ENCODE data around the gene CHMP1A. TPM values are rescaled to one million over a fixed set of nuclear protein-coding genes. Genes with fewer than 3 reads are reported as not detected.

The CHMP1A gene
- total RNA-seq, 1 donor from 2014 or later, result 80.0 TPM

DNA sequence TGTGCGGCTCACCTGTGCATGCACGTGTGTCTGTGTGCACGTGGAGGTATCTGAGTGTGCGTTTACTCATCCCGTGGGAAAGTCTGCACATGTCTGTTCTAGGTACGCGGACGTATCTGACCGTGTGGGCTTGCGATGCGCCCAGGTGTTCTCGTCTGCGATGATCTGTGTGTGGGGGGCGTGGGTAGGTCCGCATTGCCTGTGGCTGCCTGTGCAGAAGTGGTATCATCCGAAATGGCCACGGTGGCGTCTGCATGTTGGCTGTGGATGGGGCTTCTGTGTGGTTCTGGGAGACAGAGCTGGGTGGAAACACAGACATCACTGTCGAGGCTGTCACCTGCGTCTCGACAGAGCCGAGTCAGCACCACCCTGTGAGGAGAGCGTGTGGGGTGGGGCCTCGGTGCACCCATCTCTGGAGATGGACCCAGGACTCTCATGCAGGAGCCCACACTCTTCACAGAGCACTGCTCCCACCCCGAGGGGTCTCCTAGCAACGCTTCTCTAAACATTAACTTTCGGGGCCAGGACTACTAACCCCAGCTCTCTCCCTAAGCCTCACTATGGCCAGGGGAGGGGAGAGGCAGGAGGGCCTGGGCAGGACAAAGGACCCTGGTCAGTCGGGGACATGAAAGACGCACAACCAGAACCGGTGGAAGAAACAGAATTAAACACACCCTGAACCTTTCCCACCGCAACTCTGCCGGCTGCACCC is 35.7 kb downstream of the CHMP1A start:
- H3K4me3 Mint-ChIP-seq (ENCODE audit: low read depth), result no peak overlapping the region
- no peaks in the 10 kb centered on the region for H3K36me3 Mint-ChIP-seq (ENCODE audit: low read depth)
- DNase-seq (ENCODE audit: low spot score), result no peak
- peaks cover 4% of the 10 kb centered on the region for H3K9me3 Mint-ChIP-seq
- no peaks in the 10 kb centered on the region for H3K4me1 Mint-ChIP-seq (ENCODE audit: low read depth)
- H3K27ac Mint-ChIP-seq, result no peak overlapping the region
- intact Hi-C loops (cut with micrococcal nuclease), result no loop called here
- H3K27me3 Mint-ChIP-seq (ENCODE audit: low read depth), result peaks cover 19% of the 10 kb centered on the region

DNA sequence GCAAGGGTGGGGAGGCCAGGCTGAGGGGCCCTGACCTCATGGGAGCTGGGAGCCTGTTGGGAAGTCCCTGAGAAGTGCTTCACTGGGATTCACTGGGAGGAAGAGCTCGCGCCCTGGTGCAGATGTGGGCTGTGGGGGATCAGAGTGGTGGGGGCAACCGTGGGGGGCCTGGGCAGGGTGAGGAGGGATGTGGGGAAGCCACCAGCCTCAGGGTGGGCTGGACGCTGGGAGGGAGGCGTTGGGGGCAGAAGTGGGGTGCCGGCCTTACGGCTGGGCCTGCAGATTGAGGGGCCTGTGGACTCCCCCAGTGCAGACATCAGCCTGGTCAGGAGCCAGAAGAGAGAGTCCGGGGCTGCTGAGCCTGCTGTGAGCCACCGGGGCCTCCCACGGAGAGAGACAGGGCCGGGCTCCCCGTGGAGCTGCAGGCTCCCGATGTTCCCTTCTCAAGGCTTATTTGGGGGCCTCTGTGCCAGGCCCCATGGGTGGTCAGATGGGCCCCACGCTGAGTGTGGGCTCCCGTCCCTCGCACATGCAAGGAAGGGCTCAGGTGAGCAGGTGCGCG is 36.3 kb downstream of the CHMP1A start:
- H3K27ac Mint-ChIP-seq, result no peak overlapping the region
- peaks cover 19% of the 10 kb centered on the region for H3K27me3 Mint-ChIP-seq (ENCODE audit: low read depth)
- no peak for DNase-seq (ENCODE audit: low spot score)
- peaks cover 9% of the 10 kb centered on the region for H3K9me3 Mint-ChIP-seq
- peaks cover 3% of the 10 kb centered on the region for H3K36me3 Mint-ChIP-seq (ENCODE audit: low read depth)
- H3K4me3 Mint-ChIP-seq (ENCODE audit: low read depth), result no peak overlapping the region
- intact Hi-C loops (cut with micrococcal nuclease), result no loop called here
- H3K4me1 Mint-ChIP-seq (ENCODE audit: low read depth), result peaks cover 4% of the 10 kb centered on the region

DNA sequence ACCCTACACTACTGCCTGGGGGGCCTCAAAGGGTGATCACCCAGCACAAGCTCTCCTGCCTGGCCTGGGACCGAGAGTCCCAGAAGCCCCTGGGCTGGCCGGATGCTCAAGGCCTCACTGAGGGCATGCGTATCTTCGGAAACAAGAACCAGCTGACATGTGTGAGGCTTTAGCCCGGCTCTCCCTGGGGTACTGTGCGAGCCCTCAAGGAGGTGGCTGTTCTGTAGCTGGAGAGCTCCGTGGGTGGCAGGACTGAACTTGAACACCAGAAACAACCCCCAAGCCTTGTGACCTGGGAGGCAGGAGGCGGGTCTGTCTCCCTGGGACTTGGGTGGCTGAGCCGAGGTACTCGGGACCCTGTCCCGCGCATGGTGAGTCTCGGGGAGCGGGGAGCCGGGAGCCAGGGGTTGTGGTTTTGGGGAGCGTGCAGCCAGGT is 37.1 kb downstream of the CHMP1A start:
- peaks cover 4% of the 10 kb centered on the region for H3K4me1 Mint-ChIP-seq (ENCODE audit: low read depth)
- peaks cover 9% of the 10 kb centered on the region for H3K9me3 Mint-ChIP-seq
- no peak overlapping the region for H3K27ac Mint-ChIP-seq
- intact Hi-C loops (cut with micrococcal nuclease), result no loop called here
- H3K36me3 Mint-ChIP-seq (ENCODE audit: low read depth), result peaks cover 3% of the 10 kb centered on the region
- H3K4me3 Mint-ChIP-seq (ENCODE audit: low read depth), result no peak overlapping the region
- no peak for DNase-seq (ENCODE audit: low spot score)
- peaks cover 19% of the 10 kb centered on the region for H3K27me3 Mint-ChIP-seq (ENCODE audit: low read depth)

DNA sequence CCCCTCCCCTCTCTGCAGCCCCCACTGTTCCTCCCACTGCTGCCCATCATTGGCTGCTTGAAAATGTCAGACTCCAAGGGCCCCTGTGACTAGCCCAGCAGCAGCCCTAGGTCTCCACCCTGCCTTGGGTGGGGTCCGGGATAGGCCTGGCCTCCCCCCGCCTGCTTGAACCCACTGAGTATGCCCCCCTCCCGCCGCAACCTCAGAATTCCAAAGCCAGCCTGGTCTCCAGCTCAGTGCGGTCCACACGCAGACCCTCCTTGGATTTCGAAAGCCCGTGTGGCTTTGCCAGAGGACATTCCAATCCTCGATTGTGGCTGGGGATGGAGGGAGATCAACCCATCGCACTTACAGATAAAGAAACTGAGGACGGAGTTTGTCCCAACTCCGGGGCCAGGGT is 37.7 kb downstream of the CHMP1A start:
- H3K4me1 Mint-ChIP-seq (ENCODE audit: low read depth), result peaks cover 4% of the 10 kb centered on the region
- H3K9me3 Mint-ChIP-seq, result peaks cover 9% of the 10 kb centered on the region
- DNase-seq (ENCODE audit: low spot score), result no peak
- peaks cover 3% of the 10 kb centered on the region for H3K36me3 Mint-ChIP-seq (ENCODE audit: low read depth)
- intact Hi-C loops (cut with micrococcal nuclease), result no loop called here
- H3K27me3 Mint-ChIP-seq (ENCODE audit: low read depth), result peaks cover 13% of the 10 kb centered on the region
- H3K27ac Mint-ChIP-seq, result no peak overlapping the region
- no peak overlapping the region for H3K4me3 Mint-ChIP-seq (ENCODE audit: low read depth)

DNA sequence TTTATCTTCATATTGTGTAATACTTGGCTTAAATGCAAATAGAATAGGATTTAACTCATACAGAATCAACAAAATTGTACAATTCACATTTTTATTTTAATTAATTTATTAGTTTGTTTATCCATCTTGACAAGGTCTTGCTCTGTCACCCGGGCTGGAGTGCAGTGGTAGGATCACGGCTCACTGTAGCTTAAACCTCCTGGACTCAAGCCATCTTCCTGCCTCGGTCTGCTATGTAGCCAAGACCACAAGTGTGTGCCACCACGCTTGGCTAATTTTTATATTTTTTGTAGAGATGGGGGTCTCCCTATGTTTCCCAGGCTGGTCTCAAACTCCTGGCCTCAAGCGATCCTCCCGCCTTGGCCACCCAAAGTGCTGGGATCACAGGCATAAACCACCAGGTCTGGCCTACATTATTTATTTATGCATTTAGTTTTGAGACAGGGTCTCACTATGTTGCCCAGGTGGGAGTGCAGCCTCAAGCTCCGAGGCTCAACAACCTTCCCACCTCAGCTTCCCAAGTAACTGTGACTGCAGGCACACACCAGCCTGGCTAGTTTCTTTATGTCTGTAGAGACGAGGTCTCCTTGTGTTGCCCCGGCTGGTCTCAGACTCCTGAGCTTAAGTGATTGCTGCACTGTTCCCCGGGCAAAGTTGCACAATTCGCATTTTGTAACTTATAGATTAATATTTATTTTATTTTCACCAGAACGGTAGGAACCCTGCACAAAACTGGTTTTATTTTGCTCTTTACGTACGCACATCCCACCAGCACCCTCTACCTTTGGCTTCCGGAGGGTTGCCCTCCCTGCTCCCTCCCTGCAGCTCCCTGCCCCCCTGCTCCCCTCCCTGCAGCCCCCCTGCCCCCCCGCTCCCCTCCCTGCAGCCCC is 39.2 kb downstream of the CHMP1A start:
- intact Hi-C loops (cut with micrococcal nuclease), result no loop called here
- Mint-ChIP-seq H3K27me3 (ENCODE audit: low read depth) (peaks cover 5% of the 10 kb centered on the region), H3K4me1 (ENCODE audit: low read depth) (peaks cover 4% of the 10 kb centered on the region), H3K36me3 (ENCODE audit: low read depth) (peaks cover 3% of the 10 kb centered on the region), H3K4me3 (ENCODE audit: low read depth) (no peak overlapping the region), H3K9me3 (peaks cover 9% of the 10 kb centered on the region), H3K27ac (no peak overlapping the region)
- DNase-seq (ENCODE audit: low spot score), result no peak

DNA sequence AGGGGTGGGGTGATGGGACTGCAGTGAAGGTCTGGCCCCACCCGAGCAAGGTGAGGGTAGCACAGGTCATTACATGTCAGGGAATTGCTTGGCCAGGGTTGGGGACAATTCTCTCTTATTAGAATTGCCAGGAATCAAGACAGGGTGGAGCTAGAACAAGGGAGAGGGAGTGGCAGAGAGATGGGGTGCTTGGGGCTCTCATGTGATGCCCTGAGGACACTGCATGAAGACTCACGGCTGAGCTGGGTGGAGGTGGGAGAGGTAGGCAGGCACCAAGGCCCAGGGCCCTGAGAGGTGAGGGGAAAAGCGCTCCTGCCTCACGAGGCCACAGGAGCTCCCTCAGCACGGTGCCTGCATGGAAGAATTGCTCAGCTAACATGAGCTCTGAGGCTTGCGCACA is 40.5 kb downstream of the CHMP1A start:
- Mint-ChIP-seq H3K27me3 (ENCODE audit: low read depth) (no peaks in the 10 kb centered on the region), H3K27ac (peak overlapping the region; percentile 76), H3K4me1 (ENCODE audit: low read depth) (peaks cover 4% of the 10 kb centered on the region), H3K36me3 (ENCODE audit: low read depth) (peaks cover 3% of the 10 kb centered on the region), H3K4me3 (ENCODE audit: low read depth) (no peak overlapping the region), H3K9me3 (peaks cover 9% of the 10 kb centered on the region)
- intact Hi-C loops (cut with micrococcal nuclease), result no loop called here
- DNase-seq (ENCODE audit: low spot score), result no peak

DNA sequence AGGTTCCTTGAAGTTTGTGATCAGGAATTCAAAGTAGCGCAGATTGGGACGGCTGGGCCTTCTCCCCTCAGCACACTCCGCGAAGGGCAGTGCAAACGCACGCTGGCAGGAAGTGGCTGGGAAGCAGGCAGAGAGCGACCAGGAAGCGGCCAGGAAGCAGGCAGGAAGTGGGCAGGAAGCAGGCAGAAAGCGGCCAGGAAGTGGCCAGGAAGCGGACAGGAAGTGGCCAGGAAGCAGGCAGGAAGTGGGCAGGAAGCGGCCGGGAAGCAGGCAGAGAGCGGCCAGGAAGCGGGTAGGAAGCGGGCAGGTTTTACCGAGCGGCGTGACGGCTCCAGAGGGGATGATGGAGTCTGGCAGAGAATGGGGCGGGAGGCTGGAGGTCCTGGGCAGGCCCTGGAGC is 40.9 kb downstream of the CHMP1A start:
- Mint-ChIP-seq H3K27me3 (ENCODE audit: low read depth) (no peaks in the 10 kb centered on the region), H3K4me1 (ENCODE audit: low read depth) (peaks cover 4% of the 10 kb centered on the region), H3K9me3 (peaks cover 9% of the 10 kb centered on the region), H3K36me3 (ENCODE audit: low read depth) (peaks cover 3% of the 10 kb centered on the region), H3K27ac (peak overlapping the region; percentile 76), H3K4me3 (ENCODE audit: low read depth) (no peak overlapping the region)
- no peak for DNase-seq (ENCODE audit: low spot score)
- intact Hi-C loops (cut with micrococcal nuclease), result no loop called here

DNA sequence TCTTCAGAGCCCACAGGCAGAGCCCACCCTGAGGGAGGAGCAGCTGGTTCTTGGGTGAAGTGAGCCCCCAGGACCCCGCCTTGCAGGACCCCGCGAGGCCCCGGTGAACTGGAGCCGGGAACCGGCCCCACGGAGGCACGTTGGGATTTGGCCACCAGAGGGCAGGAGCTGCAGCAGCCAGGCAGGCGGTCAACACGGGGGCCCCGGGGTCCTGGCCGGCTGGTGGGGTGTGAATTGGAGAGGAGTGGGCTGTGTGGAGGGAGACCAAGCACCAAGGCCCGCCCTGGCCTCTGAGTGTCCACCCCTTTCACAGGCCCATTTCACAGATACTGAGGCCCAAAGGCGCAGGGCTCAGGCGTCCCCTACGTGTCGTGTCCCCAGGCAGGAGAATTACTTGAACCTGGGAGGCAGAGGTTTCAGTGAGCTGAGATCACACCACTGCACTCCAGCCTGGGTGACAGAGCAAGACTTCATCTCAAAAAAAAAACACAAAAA is 41.9 kb downstream of the CHMP1A start:
- no peak for DNase-seq (ENCODE audit: low spot score)
- no peak overlapping the region for H3K27ac Mint-ChIP-seq
- intact Hi-C loops (cut with micrococcal nuclease), result no loop called here
- no peak overlapping the region for H3K4me3 Mint-ChIP-seq (ENCODE audit: low read depth)
- H3K27me3 Mint-ChIP-seq (ENCODE audit: low read depth), result no peaks in the 10 kb centered on the region
- H3K36me3 Mint-ChIP-seq (ENCODE audit: low read depth), result peaks cover 3% of the 10 kb centered on the region
- peaks cover 4% of the 10 kb centered on the region for H3K4me1 Mint-ChIP-seq (ENCODE audit: low read depth)
- peaks cover 9% of the 10 kb centered on the region for H3K9me3 Mint-ChIP-seq

DNA sequence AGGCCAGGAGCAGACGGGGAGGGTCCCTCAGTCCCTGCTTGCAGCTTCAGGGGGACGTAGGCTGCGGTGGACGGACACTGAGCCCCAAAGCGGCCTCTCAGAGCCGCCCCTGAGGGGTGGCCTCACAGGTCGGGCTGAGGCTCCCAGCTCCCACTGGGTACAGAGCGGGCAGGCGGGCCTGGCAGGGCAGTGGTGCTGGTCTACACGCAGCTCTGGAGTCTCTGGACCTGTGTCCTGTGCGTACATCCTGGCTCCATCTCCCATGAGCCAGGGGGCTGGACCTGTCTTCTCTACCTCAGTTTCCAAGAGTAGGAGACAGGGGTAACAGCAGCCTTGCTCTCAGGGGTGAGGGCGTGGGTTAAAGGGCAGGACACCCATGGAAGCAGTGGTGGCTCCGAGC is 42.3 kb downstream of the CHMP1A start:
- H3K27ac Mint-ChIP-seq, result no peak overlapping the region
- H3K36me3 Mint-ChIP-seq (ENCODE audit: low read depth), result peaks cover 3% of the 10 kb centered on the region
- intact Hi-C loops (cut with micrococcal nuclease), result no loop called here
- H3K4me3 Mint-ChIP-seq (ENCODE audit: low read depth), result no peak overlapping the region
- DNase-seq (ENCODE audit: low spot score), result no peak
- H3K9me3 Mint-ChIP-seq, result peaks cover 9% of the 10 kb centered on the region
- peaks cover 4% of the 10 kb centered on the region for H3K4me1 Mint-ChIP-seq (ENCODE audit: low read depth)
- no peaks in the 10 kb centered on the region for H3K27me3 Mint-ChIP-seq (ENCODE audit: low read depth)

DNA sequence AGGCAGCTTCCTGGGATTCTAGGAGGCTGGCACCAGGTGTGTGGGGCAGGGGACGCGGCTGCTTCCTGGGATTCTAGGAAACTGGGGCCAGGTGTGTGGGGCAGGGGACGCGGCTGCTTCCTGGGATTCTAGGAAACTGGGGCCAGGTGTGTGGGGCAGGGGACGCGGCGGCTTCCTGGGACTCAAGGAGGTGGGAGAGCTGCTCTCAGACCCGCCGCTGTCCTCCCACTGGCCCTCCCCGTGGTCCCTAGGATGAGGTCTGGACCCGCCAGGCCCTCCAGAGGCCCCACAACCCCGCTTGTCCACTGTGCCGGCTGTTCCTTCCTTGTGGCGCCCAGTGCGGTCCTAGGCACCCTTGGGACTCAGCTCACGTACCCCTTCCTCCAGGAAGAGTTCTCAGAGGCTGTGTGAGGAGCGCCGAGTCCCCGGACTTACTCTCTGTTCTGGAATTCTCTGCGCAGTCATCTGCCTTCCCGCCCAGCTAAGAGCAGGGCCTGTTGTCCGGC is 43.5 kb downstream of the CHMP1A start:
- Mint-ChIP-seq H3K4me3 (ENCODE audit: low read depth) (no peak overlapping the region), H3K4me1 (ENCODE audit: low read depth) (peaks cover 4% of the 10 kb centered on the region), H3K27ac (no peak overlapping the region), H3K27me3 (ENCODE audit: low read depth) (no peaks in the 10 kb centered on the region), H3K36me3 (ENCODE audit: low read depth) (peaks cover 3% of the 10 kb centered on the region), H3K9me3 (peaks cover 9% of the 10 kb centered on the region)
- no peak for DNase-seq (ENCODE audit: low spot score)
- intact Hi-C loops (cut with micrococcal nuclease), result no loop called here

DNA sequence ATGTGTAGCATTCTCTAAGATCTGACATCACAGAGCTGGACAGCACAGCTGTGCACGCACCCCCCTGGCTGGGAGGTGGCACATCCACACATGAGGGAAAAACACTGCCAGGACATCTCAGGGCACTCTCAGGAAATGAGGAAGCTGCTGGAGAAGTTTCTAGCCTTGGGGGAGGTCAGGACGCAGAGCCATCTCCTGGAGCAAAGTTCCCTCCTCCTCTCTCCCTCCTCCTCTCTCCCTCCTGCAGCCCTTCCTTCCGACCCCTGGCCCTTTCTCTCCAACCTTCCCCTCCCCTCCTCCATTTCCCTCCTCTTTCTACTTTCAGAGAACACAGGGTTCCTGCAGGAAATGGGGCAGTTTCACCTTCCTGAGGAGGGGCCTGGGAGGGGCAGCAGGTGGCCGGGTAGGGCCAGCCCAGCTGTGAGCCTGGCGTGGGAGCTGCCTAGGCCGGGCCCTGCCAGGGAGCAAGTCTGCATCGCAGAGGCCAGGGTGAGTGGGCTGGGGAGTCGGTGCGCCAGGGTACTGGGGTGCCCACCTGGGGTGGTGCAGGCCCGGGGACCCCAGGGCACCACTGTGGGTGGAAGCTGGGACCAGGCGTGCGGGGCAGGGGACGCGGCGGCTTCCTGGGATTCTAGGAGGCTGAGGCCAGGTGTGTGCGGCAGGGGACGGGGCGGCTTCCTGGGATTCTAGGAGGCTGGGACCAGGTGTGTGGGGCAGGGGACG is 44.1 kb downstream of the CHMP1A start, which contains the start of gene DPEP1:
Gene DPEP1 (plus strand): TSS at position 412 of the 723 bp plus-strand sequence. CDS start 16,769 bp downstream, outside the sequence.
- peaks cover 4% of the 10 kb centered on the region for H3K4me1 Mint-ChIP-seq (ENCODE audit: low read depth)
- DNase-seq (ENCODE audit: low spot score), result no peak
- peaks cover 3% of the 10 kb centered on the region for H3K36me3 Mint-ChIP-seq (ENCODE audit: low read depth)
- H3K4me3 Mint-ChIP-seq (ENCODE audit: low read depth), result no peak within 1 kb of the TSS
- no peak within 1 kb of the TSS for H3K27ac Mint-ChIP-seq
- peaks cover 9% of the 10 kb centered on the region for H3K9me3 Mint-ChIP-seq
- H3K27me3 Mint-ChIP-seq (ENCODE audit: low read depth), result no peaks in the 10 kb centered on the region
- intact Hi-C loops (cut with micrococcal nuclease), result no loop called here

All from activated T-helper 2 cell treated with anti-CD3 and anti-CD28 coated beads, Interferon-gamma antibody, Interleukin-2, Interleukin-4, amounts not matched to agents 10 μg/mL and 5 μg/mL and 100 μg/mL, durations not matched to agents 14 hours and 24 hours and 36 hours (primary cell).